OCI-LY7 (cell line): ENCODE results near the gene HELZ. TPM values are rescaled to one million over a fixed set of nuclear protein-coding genes. Genes with fewer than 3 reads are reported as not detected.
"Not testable (repeated sequence)": the region's sequence is repeated elsewhere in the genome, so short reads cannot be mapped to it uniquely, and the experiment has no call there.

ENCODE experiments used
- BruUV-seq: library from RNA; stranded (reverse); fragments of 400-500 nt; replicated peaks from 2 replicates; lab custom pipeline; 2021; lab: Mats Ljungman, UMichigan
- CTCF ChIA-PET: fragments of 300-600 bp; sonication (Branson Sonifier 250); formaldehyde crosslinking; loops from one replicate; lab custom pipeline; 2022; ENCODE audit warnings: antibody characterized with exemption; ENCODE audit not compliant: unreplicated experiment; lab: Charles Lee
- POLR2A ChIA-PET: fragments of 300-600 bp; sonication (Branson Sonifier 250); formaldehyde crosslinking; loops from one replicate; lab custom pipeline; 2022; ENCODE audit warnings: antibody characterized with exemption; lab: Charles Lee
- DNase-seq: peaks from one replicate; pipeline ENCODE4 v3.0.0-alpha.2; 2015; ENCODE audit warnings: low spot score
- H2AFZ ChIP-seq: fragments of 200-600 bp; sonication (generic), shearing (Covaris generic); 2 replicates; pipeline ENCODE4 v1.6.1; 2014; ENCODE audit warnings: mild to moderate bottlenecking, antibody characterized with exemption, low read length, moderate library complexity
- H3K27ac ChIP-seq: fragments of 200-600 bp; sonication (generic); 2 replicates; pipeline ENCODE4 v1.5.1; 2014; ENCODE audit warnings: mixed run types, low read depth, mild to moderate bottlenecking, moderate library complexity, low read length, inconsistent platforms; ENCODE audit not compliant: poor library complexity, severe bottlenecking
- H3K36me3 ChIP-seq: fragments of 200-600 bp; sonication (generic); 2 replicates; pipeline ENCODE4 v1.6.1; 2014; ENCODE audit warnings: mild to moderate bottlenecking, antibody characterized with exemption, low read length, moderate library complexity, mixed read lengths; ENCODE audit not compliant: insufficient read depth
- H3K4me1 ChIP-seq: fragments of 200-600 bp; sonication (generic); 2 replicates; pipeline ENCODE4 v1.5.1; 2014; ENCODE audit warnings: mild to moderate bottlenecking, low read length; ENCODE audit not compliant: insufficient read depth, poor library complexity, severe bottlenecking
- H3K4me2 ChIP-seq: fragments of 200-600 bp; sonication (generic); 2 replicates; pipeline ENCODE4 v1.6.1; 2014; ENCODE audit warnings: mild to moderate bottlenecking, low read length
- H3K4me3 ChIP-seq: fragments of 200-600 bp; sonication (generic); 2 replicates; pipeline ENCODE4 v1.5.1; 2014; ENCODE audit warnings: mild to moderate bottlenecking, low read depth, low read length; ENCODE audit not compliant: poor library complexity, severe bottlenecking
- H3K79me2 ChIP-seq: fragments of 200-600 bp; sonication (generic); 2 replicates; pipeline ENCODE4 v1.6.1; 2016; ENCODE audit warnings: low read depth, mild to moderate bottlenecking, low read length, moderate library complexity, mixed read lengths; ENCODE audit not compliant: insufficient read depth
- H3K9me2 ChIP-seq: fragments of 200-600 bp; sonication (generic); 2 replicates; pipeline ENCODE4 v1.6.1; 2016; ENCODE audit warnings: mild to moderate bottlenecking, low read length, mixed read lengths; ENCODE audit not compliant: insufficient read depth
- H3K9me3 ChIP-seq: fragments of 200-600 bp; sonication (generic); 2 replicates; pipeline ENCODE4 v1.6.1; 2014; ENCODE audit warnings: mild to moderate bottlenecking, mixed run types, low read length, mixed read lengths
- H4K20me1 ChIP-seq: fragments of 200-600 bp; sonication (generic); 2 replicates; pipeline ENCODE4 v1.6.1; 2014; ENCODE audit warnings: mild to moderate bottlenecking, antibody characterized with exemption, low read length, moderate library complexity, mixed read lengths; ENCODE audit not compliant: insufficient read depth
- CTCF ChIP-seq: fragments of 200-600 bp; sonication (generic); conservative IDR thresholded peaks from 2 replicates; pipeline ENCODE4 v1.5.1; 2014; ENCODE audit warnings: mild to moderate bottlenecking, antibody characterized with exemption, low read length, moderate library complexity, mixed read lengths
- EZH2phosphoT487 ChIP-seq: fragments of 200-600 bp; sonication (generic); IDR thresholded peaks from 2 replicates; pipeline ENCODE4 v1.6.1; 2018; ENCODE audit warnings: low read depth, borderline replicate concordance, mild to moderate bottlenecking, mixed run types, antibody characterized with exemption, low read length, moderate library complexity, mixed read lengths
- intact Hi-C: fragments of 100-400 bp; cut with micrococcal nuclease; formaldehyde crosslinking; loops from one replicate; pipeline ENCODE4 v1.10.0; 2022; ENCODE audit not compliant: unreplicated experiment
- total RNA-seq, 2 experiments: library from RNA; depleted of rRNA in 1 of 2; stranded (reverse); fragments of >200 nt in 1 of 2; shearing (Covaris generic) in 1 of 2; gene quantifications; 2 replicates each; pipeline ENCODE4 v1.2.3, GENCODE V29; 2014 to 2022

The HELZ gene
- total RNA-seq, 2 experiments from 2014 or later, result 33.9 to 58.9 TPM

DNA sequence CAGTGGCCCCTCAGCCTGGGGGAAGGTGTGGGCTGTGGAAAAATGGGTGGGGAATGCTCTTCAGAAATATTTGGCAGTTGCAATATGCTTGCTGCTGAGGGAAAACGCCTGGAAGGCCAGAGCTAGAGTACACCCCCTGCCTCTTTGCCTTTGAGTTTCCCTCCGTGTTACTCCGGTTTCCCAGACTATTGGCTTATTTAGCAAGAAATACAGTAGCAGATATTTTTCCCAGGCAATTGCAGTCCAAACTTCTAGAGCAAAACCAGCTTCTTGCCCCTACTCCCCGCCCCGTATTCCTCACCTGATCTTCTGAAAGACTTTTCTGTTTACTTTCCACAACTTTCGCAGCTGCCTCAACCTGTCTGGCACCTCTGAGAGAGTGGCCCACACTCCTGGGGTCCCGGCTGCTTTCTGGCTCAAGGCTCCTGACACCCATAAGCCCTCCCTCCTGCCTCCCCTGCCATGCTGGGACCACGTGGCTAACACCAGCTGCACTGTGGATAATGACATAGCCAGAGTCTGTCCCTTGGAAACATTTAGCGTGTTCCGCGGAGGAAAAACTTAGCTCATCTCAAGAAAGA is 45.8 kb upstream of the HELZ start:
- H3K36me3 ChIP-seq, result no peaks in the 10 kb centered on the region
- H3K4me3 ChIP-seq, result no peak overlapping the region
- no peak overlapping the region; the same call in 1 of the 2 replicates for H2AFZ ChIP-seq
- no peaks in the 10 kb centered on the region for H4K20me1 ChIP-seq
- no peak overlapping the region for H3K4me2 ChIP-seq
- DNase-seq, result no peak
- CTCF ChIA-PET, result no interaction called here
- no peaks in the 10 kb centered on the region for H3K9me2 ChIP-seq
- H3K9me3 ChIP-seq, result no peaks in the 10 kb centered on the region
- no TSS peak for BruUV-seq
- TF ChIP-seq EZH2phosphoT487, result no peak
- TF ChIP-seq CTCF, result no peak
- POLR2A ChIA-PET, result interaction anchor here (0.7 kb wide), 1 partner anchor 397 kb away, joined by 7 read pairs; no protein-coding TSS in a partner anchor
- peaks cover 6% of the 10 kb centered on the region for H3K4me1 ChIP-seq
- no peak overlapping the region for H3K27ac ChIP-seq
- H3K79me2 ChIP-seq, result no peaks in the 10 kb centered on the region
- intact Hi-C loops, result no loop called here

GRCh38 chr17:67290244-67290643 is 45.2 kb upstream of the HELZ start:
- DNase-seq, result no peak
- Histone ChIP-seq H3K4me1 (peaks cover 6% of the 10 kb centered on the region), H3K4me3 (no peak overlapping the region), H4K20me1 (no peaks in the 10 kb centered on the region), H3K4me2 (no peak overlapping the region), H3K79me2 (no peaks in the 10 kb centered on the region), H3K9me2 (no peaks in the 10 kb centered on the region), H3K36me3 (no peaks in the 10 kb centered on the region), H3K27ac (no peak overlapping the region), H2AFZ (no peak overlapping the region), H3K9me3 (no peaks in the 10 kb centered on the region)
- CTCF ChIA-PET, result no interaction called here
- TF ChIP-seq CTCF, result no peak
- TF ChIP-seq EZH2phosphoT487, result no peak
- no TSS peak for BruUV-seq
- intact Hi-C loops, result no loop called here
- POLR2A ChIA-PET, result no interaction called here

DNA sequence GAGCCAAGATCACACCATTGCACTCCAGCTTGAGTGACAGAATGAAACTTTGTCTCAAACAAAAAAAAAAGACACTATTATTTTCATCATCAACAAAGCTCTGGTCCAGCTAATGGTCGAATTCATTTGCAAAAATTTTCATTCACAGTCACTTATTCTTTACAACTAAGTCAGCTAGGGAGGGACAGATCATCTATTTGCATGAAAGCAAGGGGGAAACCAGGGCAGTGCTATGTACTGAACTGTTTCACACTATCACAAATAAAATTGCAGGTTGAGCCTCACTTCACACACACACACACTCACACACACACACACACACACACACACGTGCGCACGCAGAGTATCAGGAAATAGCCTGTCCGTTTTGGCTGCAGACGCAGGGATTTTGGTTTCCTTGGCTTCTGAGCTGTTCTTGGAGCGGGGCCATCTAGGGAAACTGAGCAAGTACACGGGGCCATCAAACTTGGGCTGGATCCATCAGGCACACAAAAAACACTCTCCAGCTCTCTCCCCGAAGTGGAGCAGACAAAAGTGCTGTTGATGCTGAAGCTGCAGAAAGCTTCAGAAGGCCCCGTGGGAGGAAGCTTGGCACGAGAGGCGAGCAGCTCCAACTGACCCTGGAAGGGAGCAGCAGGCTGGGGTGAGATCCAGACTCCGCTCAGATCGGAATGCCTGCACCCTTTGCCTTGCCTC is 44.3 kb upstream of the HELZ start:
- Histone ChIP-seq H3K79me2 (no peaks in the 10 kb centered on the region), H2AFZ (peak overlapping the region; percentile 21), H3K4me3 (no peak overlapping the region), H3K27ac (no peak overlapping the region), H3K4me2 (peak overlapping the region; percentile 15; the same call in 1 of the 2 replicates), H3K36me3 (no peaks in the 10 kb centered on the region), H3K9me2 (no peaks in the 10 kb centered on the region), H3K4me1 (peaks cover 6% of the 10 kb centered on the region), H3K9me3 (no peaks in the 10 kb centered on the region), H4K20me1 (no peaks in the 10 kb centered on the region)
- TF ChIP-seq EZH2phosphoT487, result no peak
- TF ChIP-seq CTCF, result no peak
- intact Hi-C loops, result no loop called here
- ChIA-PET CTCF (no interaction called here), POLR2A (interaction anchor here (0.6 to 0.9 kb wide), 6 partner anchors 14 to 285 kb away, joined by 3 to 4 read pairs (median 3); no protein-coding TSS in a partner anchor)
- no TSS peak for BruUV-seq
- peak; percentile 9 for DNase-seq

- H3K36me3 ChIP-seq, H2AFZ ChIP-seq, H3K27ac ChIP-seq, H3K9me3 ChIP-seq, H3K4me2 ChIP-seq, H3K79me2 ChIP-seq, H3K9me2 ChIP-seq, intact Hi-C loops, DNase-seq, H4K20me1 ChIP-seq, H3K4me1 ChIP-seq, BruUV-seq, H3K4me3 ChIP-seq, CTCF ChIA-PET: not testable (repeated sequence)
- POLR2A ChIA-PET, result interaction anchor here (0.6 to 0.7 kb wide), 3 partner anchors 9 to 1308 kb away, joined by 3 read pairs; no protein-coding TSS in a partner anchor
These were observed 41.8 kb upstream of the HELZ start for GRCh38 chr17:67286826-67287225.
